Neural progenitor cell (in vitro differentiated cells): Measurements from ENCODE around the gene WDR48.

Experiments used
- CTCF ChIP-seq: fragments of 200-600 bp; sonication (generic); IDR thresholded peaks from 2 replicates; pipeline ENCODE4 v1.5.1; 2017; ENCODE audit warnings: antibody characterized with exemption, mild to moderate bottlenecking
- EZH2 ChIP-seq: fragments of 200-600 bp; sonication (generic); IDR thresholded peaks from 2 replicates; pipeline ENCODE4 v1.6.1; 2017; ENCODE audit warnings: antibody characterized with exemption, mild to moderate bottlenecking, moderate library complexity
- EZH2phosphoT487 ChIP-seq: fragments of 200-600 bp; sonication (generic); IDR thresholded peaks from 2 replicates; pipeline ENCODE4 v1.6.1; 2017; ENCODE audit warnings: antibody characterized with exemption

GRCh38 chr3:39103324-39103693 is 51.5 kb downstream of the WDR48 start:
- TF ChIP-seq CTCF (peak; percentile 32), EZH2 (no peak), EZH2phosphoT487 (no peak)
